PFSK-1 (cell line): ENCODE measurements around the gene PDGFC.

Experiments
- FOXP2 ChIP-seq: optimal IDR thresholded peaks from 2 replicates; pipeline ENCODE3; 2011; ENCODE audit warnings: borderline replicate concordance, control low read depth, inconsistent platforms; ENCODE audit not compliant: insufficient read depth; ENCODE audit errors: extremely low read length, extremely low read depth
- POLR2AphosphoS5 ChIP-seq: IDR thresholded peaks from 2 replicates; pipeline ENCODE4 v1.6.1; 2012; ENCODE audit warnings: low read depth, mild to moderate bottlenecking, control low read depth, low read length, moderate library complexity
- SIN3A ChIP-seq: IDR thresholded peaks from 2 replicates; pipeline ENCODE4 v1.6.1; 2012; ENCODE audit warnings: mild to moderate bottlenecking, low read length, moderate library complexity, borderline replicate concordance; ENCODE audit not compliant: insufficient read depth
- TAF1 ChIP-seq: IDR thresholded peaks from 2 replicates; pipeline ENCODE4 v1.6.1; 2012; ENCODE audit warnings: low read length, control low read depth, borderline replicate concordance; ENCODE audit not compliant: insufficient read depth
- TF ChIP-seq, protein P1 (sequence below), 2 experiments: IDR thresholded peaks; 2 replicates each; pipeline versions ENCODE4 v1.6.1 to v1.8.0; 2011 to 2012; ENCODE audit warnings: low read depth in 2 of 2, low read length in 2 of 2, control low read depth in 1 of 2, inconsistent platforms in 1 of 2, mild to moderate bottlenecking in 1 of 2, moderate library complexity in 1 of 2; ENCODE audit not compliant: insufficient read depth in 1 of 2

DNA sequence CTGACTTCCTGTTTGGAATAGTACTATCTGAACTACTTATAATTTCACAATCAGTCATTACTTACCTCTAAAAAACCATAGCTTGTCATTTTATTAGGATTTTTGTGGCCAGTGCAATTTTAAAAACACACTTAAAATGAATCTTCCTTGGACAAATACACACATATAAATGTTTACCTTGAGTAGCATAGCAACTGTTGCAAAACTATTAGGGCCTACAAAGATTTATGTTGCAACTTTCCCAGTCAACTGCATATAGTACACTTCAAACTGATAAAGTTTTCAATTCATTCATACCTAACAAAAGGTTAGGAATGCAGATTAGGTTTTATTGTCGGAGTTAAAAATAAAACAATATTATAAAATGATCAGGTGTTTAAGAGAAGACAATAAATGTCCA is 193.0 kb downstream of the PDGFC start:
- TF ChIP-seq, protein P1, sequence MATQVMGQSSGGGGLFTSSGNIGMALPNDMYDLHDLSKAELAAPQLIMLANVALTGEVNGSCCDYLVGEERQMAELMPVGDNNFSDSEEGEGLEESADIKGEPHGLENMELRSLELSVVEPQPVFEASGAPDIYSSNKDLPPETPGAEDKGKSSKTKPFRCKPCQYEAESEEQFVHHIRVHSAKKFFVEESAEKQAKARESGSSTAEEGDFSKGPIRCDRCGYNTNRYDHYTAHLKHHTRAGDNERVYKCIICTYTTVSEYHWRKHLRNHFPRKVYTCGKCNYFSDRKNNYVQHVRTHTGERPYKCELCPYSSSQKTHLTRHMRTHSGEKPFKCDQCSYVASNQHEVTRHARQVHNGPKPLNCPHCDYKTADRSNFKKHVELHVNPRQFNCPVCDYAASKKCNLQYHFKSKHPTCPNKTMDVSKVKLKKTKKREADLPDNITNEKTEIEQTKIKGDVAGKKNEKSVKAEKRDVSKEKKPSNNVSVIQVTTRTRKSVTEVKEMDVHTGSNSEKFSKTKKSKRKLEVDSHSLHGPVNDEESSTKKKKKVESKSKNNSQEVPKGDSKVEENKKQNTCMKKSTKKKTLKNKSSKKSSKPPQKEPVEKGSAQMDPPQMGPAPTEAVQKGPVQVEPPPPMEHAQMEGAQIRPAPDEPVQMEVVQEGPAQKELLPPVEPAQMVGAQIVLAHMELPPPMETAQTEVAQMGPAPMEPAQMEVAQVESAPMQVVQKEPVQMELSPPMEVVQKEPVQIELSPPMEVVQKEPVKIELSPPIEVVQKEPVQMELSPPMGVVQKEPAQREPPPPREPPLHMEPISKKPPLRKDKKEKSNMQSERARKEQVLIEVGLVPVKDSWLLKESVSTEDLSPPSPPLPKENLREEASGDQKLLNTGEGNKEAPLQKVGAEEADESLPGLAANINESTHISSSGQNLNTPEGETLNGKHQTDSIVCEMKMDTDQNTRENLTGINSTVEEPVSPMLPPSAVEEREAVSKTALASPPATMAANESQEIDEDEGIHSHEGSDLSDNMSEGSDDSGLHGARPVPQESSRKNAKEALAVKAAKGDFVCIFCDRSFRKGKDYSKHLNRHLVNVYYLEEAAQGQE (IDR thresholded peaks at IDR 0.05; ENCODE audit: insufficient read depth in 1 of 2, low read depth in 2 of 2, low read length in 2 of 2): no peak
- TF ChIP-seq TAF1: no peak
- TF ChIP-seq SIN3A: no peak
- TF ChIP-seq POLR2AphosphoS5: no peak
- TF ChIP-seq FOXP2: no peak
